Right lobe of liver (tissue), 4 donors: ENCODE data around the gene H2AZ2.

ENCODE experiments used
- POLR2A ChIP-seq: fragments of 450-650 bp; IDR thresholded peaks from one replicate; pipeline ENCODE4 v1.6.1; 2017; ENCODE audit warnings: antibody characterized with exemption, mild to moderate bottlenecking
- TF ChIP-seq, protein P1 (sequence below), 4 donors: fragments of 200-600 bp in 3 of 4; fragments of 450-650 bp in 1 of 4; IDR thresholded peaks; one replicate each; pipeline versions ENCODE4 v1.5.1 to v1.8.0; 2016 to 2022; ENCODE audit warnings: antibody characterized with exemption in 4 of 4, mild to moderate bottlenecking in 2 of 4
- donor health status: DM: no; HTN: no; CAD: no.
- donor health status: DM: no; HTN: no; CAD: no.
- donor health status: DM: no; HTN: yes; CAD: no.

DNA sequence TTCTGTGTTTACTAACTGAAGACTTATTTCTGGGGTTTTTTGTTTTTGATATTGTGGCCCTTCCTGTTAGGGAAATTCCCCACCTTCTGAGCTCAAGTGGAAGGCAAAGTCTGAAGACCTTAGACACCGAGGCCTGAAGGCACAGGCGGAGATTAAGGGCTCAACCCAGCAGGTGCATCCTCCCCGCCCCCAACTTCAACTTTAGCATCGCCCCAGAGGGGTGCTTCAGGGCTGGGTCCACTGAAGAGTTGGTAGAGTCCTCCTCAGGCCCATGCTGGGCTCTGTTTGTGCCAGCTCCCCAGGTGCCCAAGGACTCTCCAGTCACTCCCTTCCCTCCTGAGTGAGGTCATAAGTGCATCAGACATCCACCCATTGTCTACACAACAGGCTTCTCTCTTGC is 60.8 kb downstream of the H2AZ2 start:
- TF ChIP-seq, protein P1, sequence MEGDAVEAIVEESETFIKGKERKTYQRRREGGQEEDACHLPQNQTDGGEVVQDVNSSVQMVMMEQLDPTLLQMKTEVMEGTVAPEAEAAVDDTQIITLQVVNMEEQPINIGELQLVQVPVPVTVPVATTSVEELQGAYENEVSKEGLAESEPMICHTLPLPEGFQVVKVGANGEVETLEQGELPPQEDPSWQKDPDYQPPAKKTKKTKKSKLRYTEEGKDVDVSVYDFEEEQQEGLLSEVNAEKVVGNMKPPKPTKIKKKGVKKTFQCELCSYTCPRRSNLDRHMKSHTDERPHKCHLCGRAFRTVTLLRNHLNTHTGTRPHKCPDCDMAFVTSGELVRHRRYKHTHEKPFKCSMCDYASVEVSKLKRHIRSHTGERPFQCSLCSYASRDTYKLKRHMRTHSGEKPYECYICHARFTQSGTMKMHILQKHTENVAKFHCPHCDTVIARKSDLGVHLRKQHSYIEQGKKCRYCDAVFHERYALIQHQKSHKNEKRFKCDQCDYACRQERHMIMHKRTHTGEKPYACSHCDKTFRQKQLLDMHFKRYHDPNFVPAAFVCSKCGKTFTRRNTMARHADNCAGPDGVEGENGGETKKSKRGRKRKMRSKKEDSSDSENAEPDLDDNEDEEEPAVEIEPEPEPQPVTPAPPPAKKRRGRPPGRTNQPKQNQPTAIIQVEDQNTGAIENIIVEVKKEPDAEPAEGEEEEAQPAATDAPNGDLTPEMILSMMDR (IDR thresholded peaks at IDR 0.05), result no peak
- no peak for TF ChIP-seq POLR2A
